HepG2 (cell line): ENCODE data around the gene XXYLT1. TPM values are rescaled to one million over a fixed set of nuclear protein-coding genes. Genes with fewer than 3 reads are reported as not detected.

ENCODE experiments used
- ATAC-seq: fragments of 200-7000 bp; cut with Tn5 transposase; 3 replicates; pipeline ENCODE4 v1.9.1; 2020; ENCODE audit warnings: mild to moderate bottlenecking, moderate library complexity
- BruUV-seq: library from RNA; stranded (reverse); fragments of 400-500 nt; replicated peaks from 2 replicates; lab custom pipeline; 2021; lab: Mats Ljungman, UMichigan
- CTCF ChIA-PET: fragments of 300-600 bp; formaldehyde crosslinking; extraction: SDS; loops from one replicate; lab custom pipeline; 2021; ENCODE audit warnings: low total read pairs, inconsistent platforms, low intra/inter-chr PET ratio; lab: Yijun Ruan, JAX
- POLR2A ChIA-PET: fragments of 350-600 bp; sonication (Branson Sonifier 250); formaldehyde crosslinking; loops from one replicate; lab custom pipeline; 2020; ENCODE audit warnings: antibody characterized with exemption, inconsistent platforms; lab: Yijun Ruan, JAX
- DNase-seq: peaks from one replicate; pipeline ENCODE4 v3.0.0-alpha.2; 2015; ENCODE audit warnings: low spot score
- FAIRE-seq: peaks from 3 replicates; lab custom pipeline; 2011; peaks lifted over from hg19 to GRCh38; lab: Jason Lieb, UNC
- H2AFZ ChIP-seq: one replicate; pipeline ENCODE4 v1.6.1; 2011; ENCODE audit warnings: low read length, inconsistent platforms
- H3K27ac ChIP-seq: fragments of 300-600 bp; 3 replicates; pipeline ENCODE4 v1.8.0; 2011; ENCODE audit warnings: mixed run types, mild to moderate bottlenecking, mixed read lengths, low read length, inconsistent platforms; ENCODE audit not compliant: insufficient read depth; ENCODE audit errors: extremely low read length
- H3K27me3 ChIP-seq, 2 experiments: fragments of 200-600 bp in 1 of 2; 2 replicates in 1 of 2; 3 replicates in 1 of 2; pipeline versions ENCODE4 v1.6.0 to v1.8.0; 2011; ENCODE audit warnings: low read length in 2 of 2, mild to moderate bottlenecking in 2 of 2, moderate library complexity in 2 of 2, inconsistent platforms in 1 of 2; ENCODE audit not compliant: insufficient read depth in 2 of 2, control insufficient read depth in 1 of 2
- H3K36me3 ChIP-seq, 2 experiments: fragments of 200-600 bp in 1 of 2; replicated peaks in 1 of 2; 2 replicates in 1 of 2; 3 replicates in 1 of 2; pipeline versions ENCODE4 v1.5.1 to v1.8.0; 2011; ENCODE audit warnings: low read length in 2 of 2, inconsistent platforms in 1 of 2; ENCODE audit not compliant: insufficient read depth in 2 of 2, control insufficient read depth in 1 of 2
- H3K4me1 ChIP-seq: 2 replicates; pipeline ENCODE4 v1.5.1; 2012; ENCODE audit warnings: low read length, inconsistent platforms; ENCODE audit not compliant: insufficient read depth
- H3K4me2 ChIP-seq: 2 replicates; pipeline ENCODE4 v1.6.0; 2011; ENCODE audit warnings: low read depth, low read length, inconsistent platforms
- H3K4me3 ChIP-seq, 3 experiments: fragments of 200-600 bp in 1 of 3; sonication (generic), shearing (Covaris generic) in 1 of 3; replicated peaks in 1 of 3; 2 replicates each; pipeline ENCODE4 v1.5.1; 2011 to 2016; ENCODE audit warnings: low read length in 3 of 3, inconsistent platforms in 2 of 3, low read depth in 2 of 3, mild to moderate bottlenecking in 2 of 3, control low read depth in 1 of 3, mixed read lengths in 1 of 3; ENCODE audit not compliant: insufficient read depth in 1 of 3
- H3K79me2 ChIP-seq: one replicate; pipeline ENCODE4 v1.6.1; 2011; ENCODE audit warnings: low read length, inconsistent platforms; ENCODE audit not compliant: insufficient read depth
- H3K9ac ChIP-seq: 2 replicates; pipeline ENCODE4 v1.6.0; 2011; ENCODE audit warnings: mild to moderate bottlenecking, low read depth, low read length, inconsistent platforms; ENCODE audit not compliant: insufficient read depth
- H3K9me3 ChIP-seq: 2 replicates; pipeline ENCODE4 v1.5.1; 2012; ENCODE audit warnings: mild to moderate bottlenecking, low read length
- H4K20me1 ChIP-seq: 2 replicates; pipeline ENCODE4 v1.6.0; 2011; ENCODE audit warnings: inconsistent platforms, mild to moderate bottlenecking, low read length, moderate library complexity; ENCODE audit not compliant: insufficient read depth
- HNRNPLL ChIP-seq: fragments of 200-400 bp; formaldehyde crosslinking; IDR thresholded peaks from 2 replicates; pipeline ENCODE4 v1.6.1; 2017; ENCODE audit warnings: mild to moderate bottlenecking, low read depth, low read length; ENCODE audit not compliant: poor library complexity, severe bottlenecking
- ISX ChIP-seq: sonication (generic); formaldehyde crosslinking; conservative IDR thresholded peaks from 2 replicates; pipeline ENCODE4 v1.5.0; 2020; ENCODE audit warnings: missing genetic modification reagents
- PHF5A ChIP-seq: IDR thresholded peaks from one replicate; pipeline ENCODE4 v1.6.1; 2018; ENCODE audit warnings: low read depth, missing genetic modification reagents; ENCODE audit not compliant: unreplicated experiment
- TOE1 ChIP-seq: sonication (generic); formaldehyde crosslinking; IDR thresholded peaks from 2 replicates; pipeline ENCODE4 v1.4.0; 2020; ENCODE audit warnings: mild to moderate bottlenecking, missing genetic modification reagents
- ZBTB44 ChIP-seq: sonication (generic); formaldehyde crosslinking; IDR thresholded peaks from 2 replicates; pipeline ENCODE4 v1.4.0; 2020; ENCODE audit warnings: missing genetic modification reagents
- ZNF280D ChIP-seq: sonication (generic); formaldehyde crosslinking; IDR thresholded peaks from 2 replicates; pipeline ENCODE4 v1.5.1; 2020; ENCODE audit warnings: mild to moderate bottlenecking, missing genetic modification reagents
- ZNF34 ChIP-seq: sonication (generic); formaldehyde crosslinking; IDR thresholded peaks from 2 replicates; pipeline ENCODE4 v1.4.0; 2020; ENCODE audit warnings: mild to moderate bottlenecking, missing genetic modification reagents, borderline replicate concordance
- ZNF350 ChIP-seq: sonication (generic); formaldehyde crosslinking; IDR thresholded peaks from 2 replicates; pipeline ENCODE4 v1.4.0; 2020; ENCODE audit warnings: mild to moderate bottlenecking, low read depth, missing genetic modification reagents, borderline replicate concordance
- WGBS: methylation state at CpG from one replicate; pipeline ENCODE4 v1.1.6; 2017; ENCODE audit warnings: low lambda C conversion rate; 5-methylcytosine and 5-hydroxymethylcytosine counted together
- in situ Hi-C: cut with HindIII; loops from 2 replicates; pipeline ENCODE4 v1.10.0; 2017; ENCODE audit warnings: low pct_unique_long_range_greater_than_20kb; ENCODE audit not compliant: extremely low pct_ligation_motif_present
- intact Hi-C: fragments of 100-400 bp; cut with micrococcal nuclease; formaldehyde crosslinking; loops from one replicate; pipeline ENCODE4 v1.10.0; 2022; ENCODE audit not compliant: unreplicated experiment
- polyA plus RNA-seq, 8 experiments: library from polyadenylated mRNA; depleted of rRNA in 3 of 8; stranded (reverse) in 7 of 8; unstranded in 1 of 8; fragments of >200 nt; fragmentation: Illumina TruSeq in 4 of 8; extraction: Trizol in 4 of 8; gene quantifications; 2 replicates each; pipeline versions ENCODE4 v1.2.1 to v1.2.3, GENCODE V29; 2011 to 2016; ENCODE audit warnings: low read depth in 4 of 8, missing spikeins in 1 of 8, mixed read lengths in 1 of 8; ENCODE audit not compliant: insufficient read depth in 1 of 8
- total RNA-seq, 5 experiments: library from RNA; depleted of rRNA; stranded (reverse); fragments of >200 nt; fragmentation: Illumina TruSeq; extraction: Trizol; gene quantifications; 2 replicates each; pipeline ENCODE4 v1.2.3, GENCODE V29; 2016; ENCODE audit warnings: low read depth in 1 of 5
- TF ChIP-seq, protein P1 (sequence below): IDR thresholded peaks from 2 replicates; pipeline ENCODE4 v1.6.1; 2016; ENCODE audit warnings: mild to moderate bottlenecking, missing biosample characterization, missing genetic modification reagents

The XXYLT1 gene
- total and polyA plus RNA-seq, 2 of the 13 experiments (the other 11 are each of a cell fraction or from before 2014, with no cell fraction given): 17.7 to 19.0 TPM

- ChIA-PET POLR2A (no interaction called here), CTCF (no interaction called here)
- H3K9me3 ChIP-seq: no peaks in the 10 kb centered on the region
- no TSS peak for BruUV-seq
- in situ Hi-C loops (no loop called here), intact Hi-C loops (no loop called here)
- peaks cover 7 to 64% of the 10 kb centered on the region in 2 experiments; a peak in 4 of 5 replicates for H3K27me3 ChIP-seq
- H3K4me3 ChIP-seq: no peak overlapping the region
- H3K4me1 ChIP-seq: peaks cover 10% of the 10 kb centered on the region; the same call in 1 of the 2 replicates
- no peak overlapping the region for H3K4me2 ChIP-seq
- H3K27ac ChIP-seq: no peak overlapping the region
- TF ChIP-seq ISX (CRISPR knock-in tag) (no peak), ZBTB44 (CRISPR knock-in tag) (no peak), ZNF350 (CRISPR knock-in tag) (no peak), ZNF34 (CRISPR knock-in tag) (no peak), TOE1 (CRISPR knock-in tag) (no peak), PHF5A (no peak), HNRNPLL (no peak), ZNF280D (no peak)
- TF ChIP-seq, protein P1, sequence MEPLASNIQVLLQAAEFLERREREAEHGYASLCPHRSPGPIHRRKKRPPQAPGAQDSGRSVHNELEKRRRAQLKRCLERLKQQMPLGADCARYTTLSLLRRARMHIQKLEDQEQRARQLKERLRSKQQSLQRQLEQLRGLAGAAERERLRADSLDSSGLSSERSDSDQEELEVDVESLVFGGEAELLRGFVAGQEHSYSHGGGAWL (CRISPR knock-in tag): no peak
- no peaks in the 10 kb centered on the region for H4K20me1 ChIP-seq
- H3K79me2 ChIP-seq: no peaks in the 10 kb centered on the region
- H2AFZ ChIP-seq: no peak overlapping the region
- no peak for FAIRE-seq
- ATAC-seq: no peak
- H3K36me3 ChIP-seq: no peaks in the 10 kb centered on the region
- no peak overlapping the region for H3K9ac ChIP-seq
- 29% methylated on average over 5 of the region's 6 CpGs for WGBS
- no peak for DNase-seq
Observed at GRCh38 chr3:195046441-195046840, 224.5 kb downstream of the XXYLT1 start.
